NCI-H2227 treated with DMSO at 0.1 percent for 48 hours (cell line): Measurements from ENCODE around the gene MLST8.
"Not testable (repeated sequence)": the region's sequence is repeated elsewhere in the genome, so short reads cannot be mapped to it uniquely, and the experiment has no call there.

Source experiments
- DNase-seq: peaks from one replicate; lab custom pipeline; 2025; lab: John Stamatoyannopoulos, UW

Gene MLST8

DNA sequence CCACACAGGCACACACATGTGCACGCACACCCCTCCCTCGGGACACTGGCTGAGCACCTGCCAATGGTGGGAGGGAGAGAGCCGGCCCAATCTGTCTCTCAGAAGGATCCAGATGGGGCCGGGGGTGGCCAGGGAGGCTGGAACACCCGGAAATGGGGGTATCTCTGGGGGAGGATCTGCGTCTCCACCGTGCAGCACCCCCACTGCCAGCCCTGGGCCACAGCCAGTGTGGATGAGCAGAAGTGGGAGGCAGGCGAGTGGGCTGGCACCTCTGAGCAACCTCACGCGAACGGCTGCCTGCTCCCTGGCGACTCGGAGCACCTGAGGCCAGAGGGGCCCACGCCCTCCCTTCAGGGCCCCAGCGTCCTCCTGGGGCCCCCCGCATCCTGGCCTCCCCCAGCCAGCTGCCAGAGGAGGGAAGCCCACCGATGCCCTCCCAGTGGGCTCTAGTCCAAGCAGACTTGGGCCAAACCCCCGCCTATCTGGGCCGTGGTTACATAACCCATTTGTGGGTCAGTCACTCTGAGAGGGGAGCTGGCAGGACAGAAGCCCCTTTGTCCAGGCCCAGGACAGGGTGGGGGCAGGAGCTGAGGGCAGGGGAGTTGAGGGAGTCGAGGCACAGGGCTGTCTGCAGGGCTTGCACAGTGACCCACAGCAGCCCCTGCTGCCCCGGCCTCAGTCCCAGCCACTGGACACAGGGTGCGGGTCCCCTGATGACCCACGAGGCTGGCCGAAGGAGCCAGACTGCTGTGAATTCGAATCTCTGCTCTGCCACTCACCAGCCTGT lies 14.4 kb upstream of the MLST8 start:
- DNase-seq = no peak

- DNase-seq = no peak
Measured at GRCh38 chr16:2191446-2191706, 13.9 kb upstream of the MLST8 start.

DNA sequence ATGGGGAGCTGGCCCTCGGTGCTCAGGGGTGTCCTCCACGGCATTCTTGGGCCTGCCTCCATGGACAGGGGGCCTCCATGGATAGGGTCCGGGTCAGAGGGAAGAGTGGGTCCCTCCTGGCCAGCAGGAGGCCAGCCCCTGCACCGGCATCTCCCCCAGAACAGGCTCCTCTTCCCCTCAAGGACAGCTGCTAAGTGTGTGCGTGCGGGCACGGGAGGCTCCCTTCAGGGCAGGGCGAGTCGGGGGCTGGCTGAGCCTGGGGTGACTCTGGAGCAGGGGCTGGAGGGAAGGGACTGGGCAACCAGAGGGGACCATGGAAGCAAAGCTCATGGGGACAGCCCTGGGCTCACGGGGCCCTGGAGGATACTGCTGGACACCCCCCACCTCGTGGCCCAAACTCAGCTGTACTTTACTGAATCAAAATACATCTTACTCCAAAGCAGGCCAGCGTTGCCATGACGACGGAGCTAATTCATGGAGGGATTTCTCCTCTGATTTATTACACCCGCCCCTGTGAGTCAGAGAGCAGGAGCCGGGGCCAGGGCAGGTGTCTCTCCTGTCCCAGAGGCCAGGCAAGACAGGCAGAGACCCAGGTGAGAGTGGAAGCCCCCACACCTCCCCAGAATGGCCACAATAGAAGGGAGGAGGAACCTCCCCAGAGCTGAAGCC lies 11.0 kb upstream of the MLST8 start:
- DNase-seq = peak; percentile 56

DNA sequence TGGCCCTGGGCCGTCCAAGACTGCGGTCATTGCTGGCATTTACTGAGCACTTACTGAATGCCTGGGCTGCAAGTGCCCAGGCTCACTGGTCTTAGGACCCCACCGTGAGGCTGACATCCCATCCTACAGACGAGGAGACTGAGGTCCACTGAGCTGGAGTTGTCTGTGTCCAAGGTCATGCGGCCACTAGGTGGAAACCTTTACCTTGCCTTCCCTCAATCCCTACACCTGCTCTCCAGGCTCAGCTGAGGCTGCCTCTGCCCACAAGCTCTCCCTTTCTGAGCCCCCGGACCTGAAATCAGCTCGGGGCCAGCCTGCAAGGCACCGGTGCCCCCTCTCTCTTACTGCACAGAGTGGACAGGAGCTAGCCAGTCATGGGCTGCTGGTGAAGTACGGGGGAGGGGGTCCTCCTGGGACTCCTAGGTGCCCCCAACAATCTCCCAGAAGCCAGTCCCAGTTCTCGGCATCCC lies 10.4 kb upstream of the MLST8 start:
- DNase-seq = no peak

DNA sequence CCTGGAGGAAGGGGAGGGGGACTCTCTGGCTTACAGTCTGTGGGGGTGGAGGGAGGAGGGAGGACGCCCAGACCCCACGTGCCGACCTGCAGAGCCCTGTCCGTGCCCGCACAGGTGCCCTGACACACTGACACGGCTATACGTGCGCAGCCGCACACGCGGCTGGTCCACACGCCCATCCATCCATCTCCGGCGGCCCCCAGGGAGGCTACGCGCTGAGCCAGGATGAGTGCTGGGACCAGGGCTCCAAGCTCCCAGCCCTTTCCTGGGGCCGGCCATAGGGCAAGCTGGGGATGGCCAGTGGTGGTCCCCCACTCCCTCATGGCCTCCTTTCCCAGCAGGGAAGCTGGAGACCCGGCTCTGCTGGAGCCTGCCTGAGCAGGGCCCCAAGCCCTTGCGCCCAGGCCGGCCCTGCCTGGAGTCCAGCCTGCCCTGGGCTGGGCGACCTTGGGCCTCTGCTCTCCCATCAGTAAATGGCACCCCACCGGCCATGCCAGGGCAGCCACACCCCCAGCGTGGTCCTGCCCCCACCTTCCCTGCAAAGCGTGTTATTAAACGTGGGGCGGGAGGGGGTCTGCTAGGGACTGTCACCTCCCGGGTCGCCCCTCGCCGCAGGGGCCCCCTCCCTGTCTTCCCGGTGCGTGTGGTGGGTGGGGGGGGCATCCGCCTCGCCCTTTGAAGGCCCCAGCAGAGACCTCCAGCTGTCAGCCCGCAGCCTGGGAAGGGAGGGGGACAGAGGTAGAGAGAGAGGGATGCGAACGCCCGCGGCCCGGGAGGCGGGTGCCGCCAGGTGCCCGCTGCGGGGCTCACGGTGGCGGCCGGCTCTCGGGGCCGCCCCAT lies 9.7 kb upstream of the MLST8 start:
- no peak for DNase-seq

- no peak for DNase-seq
Measured at GRCh38 chr16:2196162-2196980, 8.9 kb upstream of the MLST8 start, which contains the start of gene CASKIN1. Gene CASKIN1, minus strand, starts transcription at chr16:2196605. Its CDS starts 173 bp downstream, at chr16:2196432.

DNA sequence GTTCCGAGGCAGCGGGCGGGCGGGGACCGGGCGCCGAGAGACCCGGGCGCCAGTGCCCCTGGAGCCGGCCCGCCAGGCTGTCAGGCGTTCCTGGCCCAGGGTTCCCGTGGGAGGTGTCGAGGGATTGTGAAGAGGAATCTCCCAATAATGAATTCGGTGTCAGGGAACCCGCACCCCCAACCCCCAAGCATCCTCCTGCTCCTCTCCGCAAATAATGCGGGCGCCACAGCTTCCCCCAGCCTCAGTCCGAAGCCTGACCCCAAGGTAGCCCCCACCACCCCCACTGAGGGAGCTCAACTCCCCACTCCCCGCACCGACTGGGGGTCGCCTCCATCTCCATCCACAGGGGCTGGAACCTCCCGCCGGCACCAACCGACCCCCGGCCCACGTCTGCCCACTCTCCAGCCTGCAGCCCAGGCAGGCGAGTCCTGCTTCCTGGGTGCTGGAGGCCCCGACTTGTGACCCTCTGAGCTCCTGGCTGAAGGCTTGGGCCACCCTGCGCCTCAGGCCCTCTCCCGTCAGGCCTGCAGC lies 8.2 kb upstream of the MLST8 start:
- no peak for DNase-seq

- no peak for DNase-seq
Measured at GRCh38 chr16:2197765-2198164, 7.5 kb upstream of the MLST8 start.

- no peak for DNase-seq
Measured at GRCh38 chr16:2198283-2198682, 7.0 kb upstream of the MLST8 start.

DNA sequence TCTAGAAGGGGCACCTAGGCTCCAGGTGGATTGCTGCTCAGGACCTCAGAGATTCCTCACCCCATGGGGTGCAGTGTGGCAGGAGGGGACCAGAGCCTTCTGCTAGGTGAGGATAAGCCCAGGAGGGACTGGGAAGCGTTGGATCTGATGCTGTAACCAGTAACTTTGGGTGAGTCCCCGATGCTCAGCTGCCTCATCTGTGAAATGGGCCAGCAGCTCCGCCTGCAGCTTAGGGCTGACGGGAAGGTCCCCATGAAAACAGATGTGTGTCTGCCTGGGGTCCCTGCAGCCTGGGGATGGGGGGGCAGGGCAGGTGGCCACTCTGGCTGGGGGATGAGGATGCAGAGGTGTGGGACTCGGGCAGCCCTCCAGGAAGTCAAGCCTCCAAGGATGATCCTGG lies 6.2 kb upstream of the MLST8 start:
- no peak for DNase-seq

DNA sequence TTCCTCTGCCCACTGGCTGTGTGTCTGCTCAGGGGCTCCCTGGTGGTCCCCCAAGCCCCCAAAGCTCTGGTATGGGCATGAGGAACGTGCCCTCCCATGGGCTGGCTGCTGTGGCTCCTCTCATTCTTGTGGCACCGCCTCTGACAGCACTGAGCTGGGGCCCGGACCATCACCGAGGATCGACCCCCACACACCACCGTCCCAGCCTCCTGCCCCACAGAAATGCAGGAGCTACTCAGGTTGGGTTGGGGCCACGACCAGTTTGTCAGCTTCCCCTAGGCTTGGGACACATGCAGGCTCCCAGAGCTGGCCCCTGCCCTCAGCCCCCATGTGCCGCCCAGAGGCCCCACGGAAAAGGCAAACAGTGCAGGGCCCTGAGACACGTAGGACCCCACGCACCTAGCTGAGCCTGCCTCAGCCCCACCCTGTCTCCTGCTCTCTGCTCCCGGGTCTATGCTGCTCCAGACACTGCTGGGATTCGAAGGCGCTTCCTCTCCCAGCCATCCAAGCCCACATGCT lies 5.6 kb upstream of the MLST8 start:
- DNase-seq = no peak

DNA sequence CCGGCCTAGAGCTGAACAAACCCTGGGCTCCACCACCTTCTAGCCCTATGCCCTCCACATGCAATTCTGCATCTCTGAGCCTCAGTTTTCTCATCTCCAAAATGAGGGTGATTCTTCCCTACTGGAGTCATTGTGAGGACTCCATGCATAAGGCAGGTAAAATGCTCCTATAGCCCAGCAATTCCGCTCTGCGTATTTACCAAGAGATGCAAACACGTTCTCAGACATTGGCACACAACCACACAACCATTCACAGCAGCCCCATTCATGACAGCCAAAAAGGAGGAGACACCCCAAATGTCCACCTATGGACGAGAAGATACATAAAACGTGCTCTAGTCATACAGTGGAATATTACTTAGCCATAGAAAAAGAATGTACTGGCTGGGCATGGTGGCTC lies 4.9 kb upstream of the MLST8 start:
- DNase-seq = no peak

- DNase-seq = not testable (repeated sequence)
Measured at GRCh38 chr16:2203119-2203688, 2.0 kb upstream of the MLST8 start.

GRCh38 chr16:2204416-2205103 lies 694 bp upstream of the MLST8 start:
- DNase-seq = no peak

DNA sequence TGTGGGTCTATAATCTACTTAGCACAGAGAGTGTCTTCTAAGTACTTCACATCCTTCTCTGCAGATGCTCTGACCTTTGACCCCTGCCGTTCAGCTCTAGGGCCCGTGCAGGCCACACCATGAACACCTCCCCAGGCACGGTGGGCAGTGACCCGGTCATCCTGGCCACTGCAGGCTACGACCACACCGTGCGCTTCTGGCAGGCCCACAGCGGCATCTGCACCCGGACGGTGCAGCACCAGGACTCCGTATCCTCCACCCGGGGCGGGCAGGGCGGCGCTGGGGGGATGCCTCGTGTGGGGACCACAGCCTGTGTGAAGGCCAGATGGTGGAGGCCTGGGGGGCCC lies 686 bp downstream of the MLST8 start:
- no peak for DNase-seq

- no peak for DNase-seq
Measured at GRCh38 chr16:2206420-2206779, 1.1 kb downstream of the MLST8 start.

DNA sequence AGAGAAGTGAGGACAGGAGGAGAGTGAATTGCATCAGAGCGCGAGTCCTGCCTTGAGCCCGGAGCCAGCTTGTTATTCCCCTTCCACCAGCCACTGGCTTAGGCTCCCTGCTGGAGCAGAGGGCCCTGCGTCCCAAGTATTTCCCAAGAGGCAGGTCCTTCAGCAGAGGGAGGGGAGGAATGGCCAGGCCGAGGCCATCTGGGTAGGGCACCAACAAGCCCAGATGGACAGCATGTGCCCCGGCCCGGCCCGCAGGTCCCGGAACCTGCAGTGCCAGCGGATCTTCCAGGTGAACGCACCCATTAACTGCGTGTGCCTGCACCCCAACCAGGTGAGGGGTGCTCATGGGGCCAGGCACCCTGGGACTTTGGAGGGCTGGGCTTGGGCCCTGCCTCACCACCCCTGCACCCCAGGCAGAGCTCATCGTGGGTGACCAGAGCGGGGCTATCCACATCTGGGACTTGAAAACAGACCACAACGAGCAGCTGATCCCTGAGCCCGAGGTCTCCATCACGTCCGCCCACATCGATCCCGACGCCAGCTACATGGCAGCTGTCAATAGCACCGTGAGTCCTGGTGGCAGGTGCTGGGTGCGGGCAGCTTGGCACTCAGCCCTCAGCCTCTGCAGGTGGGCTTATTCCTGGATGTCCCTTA lies 1.7 kb downstream of the MLST8 start:
- no peak for DNase-seq

DNA sequence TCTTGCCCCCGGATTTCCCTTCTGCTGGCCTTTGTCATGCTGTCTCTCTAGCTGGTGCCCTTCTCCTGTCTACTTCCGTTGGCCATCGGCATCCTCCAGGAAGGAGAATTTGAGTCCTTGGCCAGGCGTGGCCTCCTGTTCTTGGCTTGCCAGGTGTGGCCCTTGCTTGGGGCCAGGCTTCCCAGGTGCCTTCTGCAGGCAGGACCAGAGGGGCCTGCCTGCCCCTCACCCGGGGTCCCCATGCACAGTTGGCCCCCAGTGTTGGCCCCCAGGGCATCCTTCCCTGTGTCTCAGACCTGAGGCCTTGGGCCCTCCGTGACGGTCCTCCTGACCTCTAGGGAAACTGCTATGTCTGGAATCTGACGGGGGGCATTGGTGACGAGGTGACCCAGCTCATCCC lies 2.6 kb downstream of the MLST8 start:
- no peak for DNase-seq

DNA sequence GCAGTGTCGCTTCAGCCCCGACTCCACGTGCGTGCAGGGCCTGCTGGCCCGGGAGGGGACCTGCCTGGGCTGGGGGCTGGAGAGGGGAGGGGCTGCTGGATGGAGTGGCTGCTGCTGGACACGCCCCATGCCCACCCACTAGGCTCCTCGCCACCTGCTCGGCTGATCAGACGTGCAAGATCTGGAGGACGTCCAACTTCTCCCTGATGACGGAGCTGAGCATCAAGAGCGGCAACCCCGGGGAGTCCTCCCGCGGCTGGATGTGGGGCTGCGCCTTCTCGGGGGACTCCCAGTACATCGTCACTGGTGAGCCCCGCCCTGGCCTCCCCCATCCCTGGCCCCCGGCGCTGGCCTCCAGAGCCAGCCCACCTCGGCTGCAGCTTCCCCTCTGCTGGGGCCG lies 3.1 kb downstream of the MLST8 start:
- DNase-seq = no peak

- DNase-seq = no peak
Measured at GRCh38 chr16:2208772-2209171, 3.5 kb downstream of the MLST8 start.
